HG02938 (cell line): ENCODE results near the gene ATP4B.

Source experiments
- ATAC-seq: cut with Tn5 transposase; IDR thresholded peaks from one replicate; pipeline ENCODE4 v1.9.1; 2021; ENCODE audit warnings: mild to moderate bottlenecking, moderate library complexity; ENCODE audit not compliant: unreplicated experiment

Gene ATP4B

GRCh38 chr13:113656831-113657671 lies 947 bp downstream of the ATP4B start:
- no peak for ATAC-seq

GRCh38 chr13:113656003-113656588 lies 1.9 kb downstream of the ATP4B start:
- ATAC-seq = no peak

DNA sequence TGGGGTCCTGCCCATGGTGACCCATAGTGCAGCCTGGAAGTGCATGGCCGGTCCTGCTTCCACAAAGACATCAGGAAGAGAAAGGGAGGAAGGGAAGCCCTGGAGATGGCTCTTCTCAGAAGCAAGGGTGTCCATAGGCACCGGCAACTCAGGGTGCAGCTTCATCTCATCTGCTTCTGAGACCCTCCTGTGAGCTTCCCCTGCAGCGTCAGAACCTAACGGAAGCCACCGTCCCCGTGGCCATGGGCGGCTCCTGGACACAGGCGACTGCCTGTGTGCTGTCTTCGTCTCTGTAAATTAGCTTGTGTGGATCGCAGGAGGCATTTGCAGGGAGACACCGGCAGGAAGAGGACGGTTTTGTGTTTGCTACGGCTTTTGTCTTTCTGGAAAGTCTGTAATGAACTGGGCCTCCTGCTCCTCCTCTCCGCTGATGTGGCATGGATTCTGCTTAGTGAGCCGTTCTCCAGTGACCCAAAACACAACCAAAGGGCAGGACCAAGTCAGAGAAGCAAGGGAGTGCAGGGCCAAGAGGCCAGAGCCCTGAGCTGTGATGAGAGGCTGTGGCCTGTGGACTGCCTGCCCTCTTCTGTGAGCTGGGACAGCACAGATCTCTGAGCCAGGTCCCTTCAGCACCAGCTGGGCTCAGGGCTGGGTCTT lies 2.5 kb downstream of the ATP4B start:
- ATAC-seq = no peak

DNA sequence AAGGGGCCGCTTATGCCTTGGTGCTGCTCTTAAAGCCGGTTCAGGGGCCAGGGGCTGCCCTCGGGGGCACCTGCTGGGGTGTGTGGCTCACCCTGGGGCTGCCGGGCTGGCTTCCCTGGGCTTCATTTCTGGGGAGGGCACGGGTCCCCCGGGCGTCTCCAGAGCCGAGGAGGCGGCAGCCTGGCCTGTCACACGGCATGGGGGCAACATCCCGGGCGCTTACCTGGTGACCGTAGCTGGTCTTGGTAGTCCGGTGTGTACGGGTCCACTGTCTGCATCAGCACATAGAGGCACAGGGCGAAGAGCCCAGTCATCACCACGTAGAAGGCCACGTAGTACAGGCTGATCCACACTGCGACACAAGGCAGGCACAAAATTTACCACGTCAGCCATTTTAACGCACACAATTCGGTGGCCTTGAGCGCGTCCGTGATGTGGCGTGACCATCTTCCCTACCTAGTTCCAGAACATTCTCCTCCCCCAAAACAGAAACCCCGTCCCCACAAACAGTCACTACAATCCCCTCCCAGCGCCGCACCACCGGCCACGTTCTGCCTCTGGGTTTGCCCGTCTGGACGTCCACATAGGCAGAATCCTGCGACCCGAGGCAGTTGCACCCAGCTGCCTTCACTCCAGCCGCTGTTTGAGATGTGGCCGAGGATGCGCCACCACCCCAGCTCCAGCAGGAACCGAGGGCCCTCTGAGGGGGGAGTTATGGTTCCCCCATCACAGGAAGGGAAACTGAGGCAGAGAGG lies 3.2 kb downstream of the ATP4B start:
- no peak for ATAC-seq

GRCh38 chr13:113654175-113654560 lies 3.8 kb downstream of the ATP4B start:
- ATAC-seq = no peak

- ATAC-seq = no peak
Measured at GRCh38 chr13:113653264-113654174, 4.5 kb downstream of the ATP4B start.

GRCh38 chr13:113652404-113653263 lies 5.4 kb downstream of the ATP4B start:
- ATAC-seq = no peak

GRCh38 chr13:113651511-113652403 lies 6.2 kb downstream of the ATP4B start:
- no peak for ATAC-seq

- ATAC-seq = no peak
Measured at GRCh38 chr13:113650731-113651148, 7.3 kb downstream of the ATP4B start.

DNA sequence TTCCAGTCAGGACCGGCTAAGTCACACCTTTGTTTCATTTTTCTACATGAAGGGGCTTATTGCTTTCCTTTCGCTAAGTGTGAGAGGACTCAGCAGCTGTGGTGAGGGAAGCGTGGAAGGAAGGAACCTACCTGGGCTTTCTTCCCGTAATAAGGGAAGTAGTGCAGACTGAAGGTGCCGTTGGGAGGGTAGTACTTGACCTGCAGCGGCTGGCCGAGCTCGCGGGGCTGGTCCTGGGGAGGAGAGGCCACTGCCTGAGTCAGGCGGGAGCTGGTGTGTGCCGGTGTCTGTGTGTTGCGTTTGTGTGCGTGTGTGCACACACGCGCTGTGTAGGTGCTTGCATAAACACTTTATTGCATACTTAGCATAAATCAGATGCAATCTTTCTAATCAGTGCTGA lies 7.7 kb downstream of the ATP4B start:
- no peak for ATAC-seq

GRCh38 chr13:113649212-113649611 lies 8.8 kb downstream of the ATP4B start:
- no peak for ATAC-seq

- no peak for ATAC-seq
Measured at GRCh38 chr13:113648216-113648610, 9.8 kb downstream of the ATP4B start.

- no peak for ATAC-seq
Measured at GRCh38 chr13:113647351-113648215, 10.4 kb downstream of the ATP4B start.

DNA sequence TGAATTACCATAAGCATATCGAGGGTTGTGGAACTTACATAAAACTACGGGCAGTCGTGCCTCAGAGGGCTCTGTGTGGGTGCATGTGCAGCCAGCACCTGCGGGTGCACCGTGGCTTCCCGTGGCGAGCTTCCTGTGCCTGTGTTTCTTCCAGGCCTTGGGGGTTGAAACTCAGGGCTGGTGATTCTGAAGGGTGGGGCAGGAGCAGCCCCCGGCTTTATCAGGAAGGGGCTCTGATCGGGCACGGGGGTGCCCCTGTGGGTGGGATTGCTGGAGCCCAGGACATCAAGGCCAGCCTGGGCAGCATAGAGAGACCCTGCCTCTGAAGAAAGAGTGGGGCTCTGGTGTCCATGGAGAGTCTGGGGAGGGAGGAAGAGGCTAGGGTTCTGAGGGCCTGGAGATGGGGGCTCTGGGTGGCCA lies 11.1 kb downstream of the ATP4B start:
- no peak for ATAC-seq

DNA sequence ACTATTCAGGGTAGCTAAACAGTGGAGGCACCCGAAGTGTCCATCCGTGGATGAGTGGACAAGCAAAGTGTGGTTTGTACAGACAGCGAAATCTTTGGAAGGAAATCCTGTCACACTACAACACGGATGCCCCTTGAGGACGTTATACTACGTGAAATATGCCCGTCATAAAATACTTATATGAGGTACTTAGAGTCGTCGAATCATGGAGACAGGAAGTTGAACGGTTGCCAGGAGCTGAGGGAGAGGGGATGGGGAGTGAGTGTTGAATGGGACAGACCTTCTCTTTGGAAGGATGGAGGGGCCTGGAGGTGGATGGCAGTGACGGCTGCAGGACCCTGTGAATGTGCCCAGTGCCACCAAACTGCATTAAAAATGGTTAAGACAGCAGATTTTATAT lies 11.6 kb downstream of the ATP4B start:
- ATAC-seq = no peak

GRCh38 chr13:113645329-113645728 lies 12.7 kb downstream of the ATP4B start:
- no peak for ATAC-seq

GRCh38 chr13:113644800-113645199 lies 13.2 kb downstream of the ATP4B start:
- no peak for ATAC-seq
